DMS53 (cell line): ENCODE results near the gene ATP11A.
"Not testable (repeated sequence)": the region's sequence is repeated elsewhere in the genome, so short reads cannot be mapped to it uniquely, and the experiment has no call there.

ENCODE experiments used
- DNase-seq: peaks from one replicate; lab custom pipeline; 2025; lab: John Stamatoyannopoulos, UW

ATP11A gene

DNA sequence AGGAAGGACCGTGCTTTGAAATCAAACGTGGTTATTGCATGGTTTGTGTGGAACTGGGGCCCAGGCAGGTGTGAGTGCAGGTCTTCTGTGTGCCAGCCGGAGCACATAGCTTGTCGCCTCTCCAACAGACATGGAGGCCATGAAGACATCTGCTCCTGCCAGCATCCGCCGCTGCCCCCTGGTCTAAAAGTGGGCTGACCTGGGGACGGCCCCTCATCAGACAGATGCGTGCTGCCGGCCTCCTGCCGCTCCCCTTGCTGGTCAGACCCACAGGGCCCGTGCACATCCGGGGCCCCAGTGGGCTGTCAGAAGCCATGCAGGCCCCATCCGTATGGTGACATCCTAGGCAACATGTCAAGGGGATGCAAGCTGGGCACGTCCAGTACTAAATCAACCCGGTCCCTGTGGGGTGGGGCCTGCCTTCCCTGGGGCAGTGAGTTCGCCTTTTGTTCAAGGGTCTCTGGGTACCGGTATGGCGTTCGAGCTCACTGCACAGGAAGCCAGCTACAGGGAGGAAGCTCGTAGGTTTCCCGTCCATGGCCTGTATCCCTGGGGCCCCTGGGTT, 191.2 kb downstream of the ATP11A start:
- no peak for DNase-seq

DNA sequence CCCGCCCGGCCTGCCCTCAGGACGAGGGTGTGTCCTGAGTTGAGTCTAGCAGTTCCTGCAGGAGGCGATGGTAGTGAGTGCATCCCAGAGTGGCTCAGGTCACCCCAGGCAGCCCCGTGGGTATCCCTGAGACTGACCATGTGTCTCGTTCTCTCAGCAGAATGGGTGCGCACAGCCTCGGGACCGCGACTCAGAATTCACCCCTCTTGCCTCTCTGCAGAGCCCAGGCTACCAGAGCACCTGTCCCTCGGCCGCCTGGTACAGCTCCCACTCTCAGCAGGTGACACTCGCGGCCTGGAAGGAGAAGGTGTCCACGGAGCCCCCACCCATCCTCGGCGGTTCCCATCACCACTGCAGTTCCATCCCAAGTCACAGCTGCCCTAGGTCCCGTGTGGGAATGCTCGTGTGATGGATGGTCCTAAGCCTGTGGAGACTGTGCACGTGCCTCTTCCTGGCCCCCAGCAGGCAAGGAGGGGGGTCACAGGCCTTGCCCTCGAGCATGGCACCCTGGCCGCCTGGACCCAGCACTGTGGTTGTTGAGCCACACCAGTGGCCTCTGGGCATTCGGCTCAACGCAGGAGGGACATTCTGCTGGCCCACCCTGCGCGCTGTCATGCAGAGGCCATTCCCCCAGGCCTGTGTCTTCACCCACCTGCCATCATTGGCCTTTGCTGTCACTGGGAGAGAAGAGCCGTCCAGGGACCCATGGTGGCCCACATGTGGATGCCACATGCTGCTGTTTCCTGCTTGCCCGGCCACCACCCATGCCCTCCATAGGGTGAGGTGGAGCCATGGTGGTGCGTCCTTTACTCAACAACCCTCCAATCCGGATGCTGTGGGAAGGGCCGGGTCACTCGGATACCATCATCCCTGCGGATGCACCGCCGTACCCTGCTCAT, 192.1 kb downstream of the ATP11A start:
- no peak for DNase-seq

GRCh38 chr13:112882555-112883024, 192.8 kb downstream of the ATP11A start:
- no peak for DNase-seq

DNA sequence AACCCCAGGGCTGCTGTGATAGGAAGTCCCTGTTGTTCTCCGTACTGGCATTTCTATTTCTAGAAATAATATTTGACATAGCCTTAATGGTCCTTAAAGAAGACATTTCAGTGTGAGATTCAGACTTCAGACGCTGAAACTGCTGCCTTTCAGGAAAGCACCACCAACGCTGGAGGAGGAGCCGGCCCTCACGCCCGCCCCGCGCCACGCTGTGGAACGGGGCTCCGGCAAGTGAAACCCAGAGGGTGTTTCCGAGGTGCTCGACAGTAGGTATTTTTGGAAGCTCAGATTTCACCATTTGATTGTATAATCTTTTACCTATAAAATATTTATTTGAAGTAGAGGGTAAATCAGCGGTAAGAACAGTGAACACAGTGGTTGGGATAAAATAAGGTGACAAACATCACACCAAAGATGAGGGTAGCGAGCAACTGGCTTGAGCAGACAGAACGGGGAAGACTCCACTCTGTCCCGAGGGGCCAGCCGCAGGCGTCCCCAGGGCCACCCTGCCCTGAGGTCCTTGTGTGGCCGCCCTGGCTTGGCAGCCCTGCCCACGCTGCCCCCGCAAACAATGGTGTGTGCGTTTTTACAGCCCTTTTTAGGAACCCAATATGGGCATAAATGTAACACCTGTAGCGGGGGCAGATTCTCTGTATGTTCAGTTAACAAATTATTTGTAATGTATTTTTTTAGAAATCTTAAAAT, 193.6 kb downstream of the ATP11A start:
- DNase-seq = no peak

DNA sequence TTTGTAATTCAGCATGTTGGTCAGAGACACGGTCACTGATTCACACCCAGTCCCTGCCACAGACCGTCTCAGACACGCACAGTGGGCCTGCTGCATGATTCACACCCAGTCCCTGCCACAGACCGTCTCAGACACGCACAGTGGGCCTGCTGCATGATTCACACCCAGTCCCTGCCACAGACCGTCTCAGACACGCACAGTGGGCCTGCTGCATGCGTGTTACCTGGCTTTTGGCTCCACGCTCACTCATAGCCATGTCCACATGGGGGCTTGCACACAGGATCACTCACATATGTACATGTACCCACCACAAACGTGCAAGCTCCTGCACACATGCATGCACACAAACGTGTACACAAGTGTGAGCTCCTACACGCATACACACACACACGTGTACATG, 194.9 kb downstream of the ATP11A start:
- not testable (repeated sequence) for DNase-seq

DNA sequence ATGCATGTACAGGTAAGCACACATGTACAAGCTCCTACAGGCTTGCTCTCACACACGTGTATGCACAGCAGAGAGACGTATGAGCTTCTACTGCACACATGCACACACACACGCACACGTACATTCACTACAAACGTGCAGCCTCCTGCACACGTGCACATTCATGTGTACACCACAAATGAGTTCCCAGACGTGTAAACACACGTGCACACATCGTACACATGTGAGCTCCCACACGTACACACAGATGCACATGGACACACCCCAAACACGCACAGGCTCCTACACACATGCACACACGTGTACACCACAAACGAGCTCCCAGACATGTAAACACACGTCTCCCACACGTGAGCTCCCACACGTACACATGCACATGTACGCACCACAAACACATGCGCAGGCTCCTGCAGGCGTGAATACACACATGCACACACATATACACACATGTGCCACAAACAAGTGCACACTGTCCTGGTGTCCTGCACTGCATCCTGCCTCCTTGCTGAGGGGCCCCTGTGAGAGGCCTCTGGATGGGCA, 195.5 kb downstream of the ATP11A start:
- no peak for DNase-seq

GRCh38 chr13:112885782-112886268, 196.0 kb downstream of the ATP11A start:
- peak; percentile 88 for DNase-seq

GRCh38 chr13:112887151-112887550, 197.3 kb downstream of the ATP11A start:
- DNase-seq = peak; percentile 4

DNA sequence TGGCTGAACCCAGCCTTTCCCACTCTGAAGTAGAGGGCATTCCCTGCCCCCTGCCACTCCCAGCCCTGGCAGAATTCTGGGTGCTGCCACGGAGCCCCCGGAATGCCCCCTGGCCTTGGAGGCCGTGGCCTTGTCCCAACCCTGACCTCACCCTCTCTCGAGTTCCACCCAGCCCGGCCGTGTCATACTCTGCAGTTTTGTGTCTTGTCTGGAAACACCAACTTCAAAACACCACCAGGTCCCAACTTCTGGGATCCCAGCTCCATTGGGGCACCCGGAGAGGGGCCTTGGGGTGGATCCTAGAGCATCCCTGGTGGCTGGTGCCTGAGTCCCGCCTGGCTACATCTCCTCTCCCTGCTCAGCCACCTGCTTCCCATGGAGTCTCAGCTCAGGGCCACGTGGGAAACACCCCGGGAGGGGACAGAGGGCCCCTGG, 197.7 kb downstream of the ATP11A start:
- DNase-seq = no peak

DNA sequence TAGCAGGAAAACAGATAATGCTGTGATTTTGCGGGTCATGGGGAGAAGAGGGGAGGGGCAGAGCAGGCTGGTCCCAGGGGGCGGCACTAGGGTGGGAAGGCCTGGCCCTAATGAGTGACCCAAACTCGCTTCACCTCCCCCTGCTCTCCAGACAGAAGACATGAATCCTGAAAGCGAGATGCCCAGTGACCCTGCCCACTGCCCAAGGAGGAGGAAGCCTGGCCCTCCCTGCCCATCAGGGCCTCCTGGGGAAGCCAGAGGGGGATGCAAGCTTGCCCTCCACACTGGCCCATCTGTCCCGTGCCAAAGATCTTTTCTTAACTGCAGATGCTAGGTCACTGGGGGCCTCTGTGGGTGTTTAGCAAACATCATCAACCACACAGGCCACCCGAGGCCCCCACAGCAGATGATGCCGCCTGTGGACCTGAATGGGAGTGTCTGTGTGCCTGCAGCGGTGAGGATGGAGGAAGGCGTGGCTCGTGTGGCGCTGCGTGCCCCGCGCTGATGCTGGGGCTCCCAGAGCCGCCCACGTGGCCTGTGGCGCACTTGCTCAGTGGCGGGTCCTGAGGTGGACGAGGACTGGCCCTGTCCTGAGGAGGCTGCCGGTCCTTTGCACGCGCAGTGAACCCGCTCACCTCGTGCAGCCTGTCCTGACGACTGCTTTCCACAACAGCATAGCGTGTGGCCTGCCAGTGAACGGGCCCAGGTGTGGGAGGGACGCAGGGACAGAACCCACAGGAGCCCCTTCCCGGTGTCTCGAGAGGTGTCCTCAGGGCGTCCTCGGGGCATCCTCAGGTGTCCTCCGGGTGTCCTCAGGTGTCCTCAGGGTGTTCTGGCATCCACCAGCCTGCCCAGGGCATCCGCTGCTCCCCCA, 198.6 kb downstream of the ATP11A start:
- DNase-seq = no peak

GRCh38 chr13:112889351-112890290, 199.8 kb downstream of the ATP11A start:
- no peak for DNase-seq

DNA sequence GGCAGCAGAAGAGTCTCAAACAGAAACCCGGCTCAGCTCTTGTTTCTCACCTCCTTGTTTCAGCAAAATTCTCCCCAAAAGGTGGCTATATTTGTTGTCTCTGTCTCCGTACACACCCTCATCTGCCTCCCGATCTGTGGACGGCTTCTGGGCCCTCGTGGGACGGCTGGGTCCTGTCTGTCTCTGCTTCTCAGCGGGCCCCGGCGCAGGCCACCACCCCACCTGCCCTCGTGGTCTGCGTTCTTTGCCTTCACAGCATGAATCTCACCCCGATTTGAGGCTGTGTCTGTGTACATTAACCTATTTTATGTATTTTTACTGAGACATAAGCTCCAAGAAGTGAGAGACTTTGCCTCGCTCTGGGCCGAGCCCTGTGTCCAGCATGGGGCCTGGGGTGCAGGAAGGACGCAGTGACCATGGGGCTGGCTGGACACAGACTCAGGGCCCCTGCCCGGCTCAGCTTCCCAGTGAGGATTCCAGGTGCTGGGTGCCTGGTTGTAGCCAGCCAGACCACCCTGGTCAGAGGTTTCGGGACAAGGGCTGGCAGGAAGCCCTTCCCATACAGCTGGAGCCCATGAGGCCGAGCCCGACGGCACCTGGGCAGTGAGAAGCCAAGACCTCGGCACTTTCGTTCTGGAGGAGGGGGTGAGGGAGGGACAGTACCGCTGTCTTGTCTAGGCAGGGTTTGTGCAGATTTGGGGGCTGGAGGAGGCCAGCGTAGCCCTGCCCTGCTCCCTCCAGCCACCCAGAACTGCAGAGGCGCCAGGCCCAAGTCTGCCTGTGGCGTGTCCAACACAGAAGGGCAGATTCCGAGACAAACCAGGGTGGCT, 200.7 kb downstream of the ATP11A start:
- DNase-seq = no peak

DNA sequence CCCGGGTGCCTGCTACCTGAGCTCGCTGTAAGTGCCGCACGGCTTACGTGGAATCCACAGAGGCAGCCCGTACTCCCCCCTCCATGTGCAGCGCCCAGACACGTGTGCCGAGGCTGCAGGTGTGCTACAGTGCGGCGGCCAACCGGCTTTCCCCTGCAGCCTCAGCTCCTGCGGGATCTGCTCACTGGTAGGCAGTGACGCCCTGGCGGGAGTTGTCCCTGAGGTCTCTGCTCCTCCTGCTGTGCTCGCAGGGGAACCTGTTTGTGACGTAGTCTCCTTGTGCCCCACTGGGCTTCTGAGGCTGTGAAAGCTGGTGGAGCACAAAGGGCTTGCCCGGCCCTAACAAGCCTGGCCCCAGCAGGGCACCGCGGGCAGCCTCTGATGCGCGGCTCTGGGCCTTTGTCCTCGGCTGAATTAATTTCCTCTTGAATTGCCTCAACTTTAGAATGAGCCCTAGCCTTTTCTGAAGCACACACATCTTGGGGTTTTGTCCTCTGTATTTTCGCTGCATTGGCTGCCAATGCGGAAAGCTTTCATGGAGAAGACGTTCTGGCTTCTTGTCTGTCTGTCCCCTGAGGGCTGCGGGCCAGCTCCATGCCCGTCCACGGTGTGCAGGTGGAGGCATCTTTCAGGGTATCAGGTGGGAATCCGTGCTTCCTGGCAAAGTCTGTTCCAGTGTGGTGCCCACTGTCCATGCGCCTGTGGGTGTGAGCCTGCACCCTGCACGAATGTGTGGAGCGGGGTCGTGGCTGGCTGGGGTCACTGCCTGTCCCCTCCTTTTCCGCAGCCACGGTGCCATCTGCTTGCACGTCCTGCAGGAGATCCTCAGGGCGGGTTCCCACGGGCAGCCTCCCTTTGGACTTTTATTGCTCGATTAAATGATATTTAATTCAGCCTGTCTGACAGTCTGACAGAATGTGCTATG, 201.9 kb downstream of the ATP11A start:
- DNase-seq = peak; percentile 75

DNA sequence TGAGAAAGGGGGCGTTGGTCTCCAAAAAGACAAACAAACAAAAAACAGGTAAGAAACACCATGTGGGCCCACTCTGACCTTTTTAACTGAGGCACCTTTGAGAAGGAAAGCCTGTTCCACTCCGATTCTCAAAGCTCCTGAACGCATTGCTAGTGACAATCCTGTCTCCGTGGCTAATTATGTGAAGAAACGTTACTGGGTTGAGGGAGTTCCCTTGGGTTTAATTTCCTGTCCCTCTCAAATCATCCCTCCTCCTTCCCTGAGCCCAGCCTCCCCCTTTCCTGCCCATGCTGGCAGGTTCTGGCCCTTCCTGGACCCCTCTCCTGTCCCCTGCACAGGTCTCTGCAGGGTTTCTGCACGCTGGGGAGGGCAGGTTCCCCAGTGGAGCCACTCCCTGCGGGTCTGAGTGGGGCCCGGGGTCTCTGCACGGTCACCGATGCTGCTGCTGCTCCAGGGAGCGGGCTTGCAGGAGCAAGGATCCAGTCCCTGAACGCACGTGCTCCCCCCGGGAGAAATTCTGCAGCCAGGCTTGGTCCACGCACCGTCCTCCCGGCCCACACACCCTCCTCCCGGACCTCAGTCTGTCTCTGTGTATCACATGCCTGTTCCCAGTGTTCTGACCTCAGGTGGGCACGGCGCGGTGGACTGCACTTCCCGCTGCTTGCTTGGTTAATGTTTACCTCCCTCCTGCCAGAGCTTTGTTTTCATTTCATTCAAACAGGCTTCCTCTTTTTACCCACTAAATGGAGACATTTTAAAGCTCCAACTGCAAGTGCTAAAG, 202.8 kb downstream of the ATP11A start:
- peak; percentile 61 for DNase-seq

GRCh38 chr13:112893207-112893569, 203.3 kb downstream of the ATP11A start:
- DNase-seq = no peak

DNA sequence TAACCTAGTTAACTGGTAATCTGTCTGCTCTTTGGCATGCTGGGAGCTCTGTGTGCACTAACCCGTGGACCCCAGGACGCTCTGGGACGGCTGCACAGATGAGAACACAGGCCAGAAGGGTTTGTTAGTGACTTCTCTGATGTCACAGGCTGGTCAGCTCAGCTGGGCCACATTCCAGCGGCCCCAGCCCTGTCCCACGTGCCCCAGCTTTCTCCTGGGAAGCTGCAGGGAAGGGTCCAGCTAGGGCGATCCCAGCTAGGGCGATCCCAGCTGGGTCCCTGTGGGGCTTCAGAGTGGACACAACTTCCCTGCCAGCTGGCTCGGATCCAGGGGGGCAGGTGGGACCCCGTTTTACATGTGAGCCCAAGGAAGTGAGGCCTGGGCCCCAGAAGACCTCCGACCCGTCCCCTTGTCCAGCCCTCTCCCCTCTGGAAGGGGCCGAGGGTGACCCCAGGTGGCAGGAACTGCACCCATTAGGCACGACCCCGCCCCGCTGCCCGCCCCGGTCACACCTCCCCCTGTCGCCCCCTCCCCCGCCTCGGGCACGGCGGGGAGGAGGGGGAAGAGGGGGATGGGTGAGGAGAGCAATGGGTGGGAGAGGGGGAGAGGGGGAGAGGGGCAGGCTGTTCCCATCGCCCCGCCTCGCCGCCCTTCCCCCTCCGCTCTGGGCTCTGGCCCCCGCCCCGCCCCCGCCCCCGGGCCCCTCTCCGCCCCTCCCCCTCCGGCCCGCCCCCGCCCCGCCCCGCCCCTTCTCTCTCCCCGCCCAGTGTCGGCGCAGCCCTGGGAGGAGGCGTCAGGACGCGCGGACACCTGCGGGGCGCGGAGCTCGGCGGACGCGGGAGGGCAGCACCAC, 204.0 kb downstream of the ATP11A start:
- peak; percentile 74 for DNase-seq

DNA sequence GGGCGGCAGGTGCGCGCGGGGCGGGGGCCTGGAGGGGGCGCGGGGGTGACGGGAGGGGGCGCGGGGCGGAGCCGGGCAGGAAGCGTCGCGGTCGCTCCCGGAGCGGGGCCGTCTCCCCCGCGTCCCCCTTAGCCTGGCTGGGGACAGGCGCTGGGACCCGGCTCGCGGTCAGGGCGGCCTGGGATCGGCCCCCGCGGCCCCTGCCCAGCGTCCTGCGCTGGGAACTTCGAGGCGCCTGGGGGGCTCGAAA, 204.5 kb downstream of the ATP11A start:
- no peak for DNase-seq
